Stimulated activated CD8-positive, alpha-beta memory T cell treated with anti-CD3 and anti-CD28 coated beads, Interleukin-7, amount 100 ng/mL, for 24 hours (primary cell): Measurements from ENCODE around the gene SPECC1.
A peak's percentile ranks its signal among the peaks of the same experiment; 100 is the strongest.
"Not testable (repeated sequence)": the region's sequence is repeated elsewhere in the genome, so short reads cannot be mapped to it uniquely, and the experiment has no call there.

Source experiments
- DNase-seq: peaks from one replicate; pipeline ENCODE4 v3.0.0-alpha.2; 2020; ENCODE audit warnings: low read depth

Gene SPECC1

DNA sequence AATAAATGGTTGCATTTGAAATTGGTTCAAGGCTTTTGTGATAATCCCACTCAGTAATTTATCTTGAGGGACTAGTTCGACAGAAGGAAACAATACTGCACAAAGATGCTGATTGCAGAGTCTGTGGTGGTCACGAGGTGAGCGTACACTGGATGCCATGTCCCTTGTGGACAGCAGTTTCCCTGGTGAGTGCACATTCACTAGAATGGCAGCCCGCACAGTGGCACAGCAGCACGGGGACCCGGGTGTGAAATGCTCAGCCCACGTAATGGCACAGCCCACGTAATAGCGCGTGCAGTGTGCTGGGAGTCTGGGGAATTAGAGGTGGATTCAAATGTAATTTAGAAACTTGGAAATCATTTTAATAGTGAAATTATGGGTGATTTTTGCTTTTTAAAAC is 304.1 kb downstream of the SPECC1 start:
- no peak for DNase-seq

DNA sequence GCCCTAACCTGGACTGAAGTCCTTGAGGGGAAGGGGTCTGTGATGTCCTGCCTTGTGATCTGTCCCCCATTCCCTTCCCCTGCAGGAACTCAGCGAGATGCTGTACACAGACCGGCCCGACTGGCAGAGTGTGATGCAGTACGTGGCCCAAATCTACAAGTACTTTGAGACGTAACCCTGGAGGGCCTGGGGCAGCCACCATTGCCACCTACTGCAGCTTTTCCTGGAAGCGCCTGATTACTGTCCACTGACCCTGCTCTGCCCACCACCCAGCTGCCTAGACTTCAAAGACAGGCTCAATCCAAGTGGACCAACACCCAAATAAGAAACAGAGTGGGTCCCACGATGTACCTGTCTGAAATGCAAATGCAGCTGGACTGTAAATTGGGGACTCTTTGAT is 304.7 kb downstream of the SPECC1 start:
- no peak for DNase-seq

DNA sequence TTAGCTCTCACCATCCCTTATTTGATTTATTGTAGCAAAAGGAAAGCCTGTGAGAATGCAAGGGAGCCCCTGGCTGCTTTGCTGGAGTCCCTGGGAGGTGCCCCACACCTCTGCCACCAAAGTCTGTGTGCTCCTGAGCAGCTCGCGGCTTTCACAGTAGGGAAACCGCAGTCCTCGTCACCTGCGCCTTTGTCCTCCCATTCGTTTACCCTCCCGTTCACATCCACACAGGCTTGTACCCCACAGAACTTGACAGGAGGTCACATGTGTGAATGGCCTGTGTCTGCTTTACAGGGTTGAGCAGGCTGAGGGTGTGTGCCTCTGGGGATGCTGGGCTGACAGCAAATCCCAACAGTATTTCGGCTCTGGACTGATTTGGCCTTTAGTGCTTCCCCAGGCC is 305.7 kb downstream of the SPECC1 start:
- DNase-seq = no peak

DNA sequence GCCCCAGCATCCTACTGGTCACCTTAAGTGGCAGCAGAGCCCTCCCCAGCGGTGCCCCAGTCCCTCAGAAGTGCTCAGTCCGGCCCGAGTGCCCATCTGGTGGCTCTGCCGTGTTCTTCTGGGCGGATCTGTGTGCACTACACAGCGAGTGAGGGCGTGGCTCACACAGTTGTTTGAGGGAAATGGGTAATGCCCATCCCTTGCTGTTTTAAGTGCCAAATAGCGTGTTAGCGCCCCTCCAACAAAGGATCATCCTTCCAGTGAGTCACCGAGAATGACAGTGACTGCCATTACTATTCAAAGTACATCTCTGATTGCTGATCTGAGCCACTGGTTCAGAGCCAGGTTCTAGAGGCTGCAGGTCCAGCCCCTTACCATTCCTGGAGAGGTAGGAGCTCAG is 306.2 kb downstream of the SPECC1 start:
- DNase-seq = no peak

DNA sequence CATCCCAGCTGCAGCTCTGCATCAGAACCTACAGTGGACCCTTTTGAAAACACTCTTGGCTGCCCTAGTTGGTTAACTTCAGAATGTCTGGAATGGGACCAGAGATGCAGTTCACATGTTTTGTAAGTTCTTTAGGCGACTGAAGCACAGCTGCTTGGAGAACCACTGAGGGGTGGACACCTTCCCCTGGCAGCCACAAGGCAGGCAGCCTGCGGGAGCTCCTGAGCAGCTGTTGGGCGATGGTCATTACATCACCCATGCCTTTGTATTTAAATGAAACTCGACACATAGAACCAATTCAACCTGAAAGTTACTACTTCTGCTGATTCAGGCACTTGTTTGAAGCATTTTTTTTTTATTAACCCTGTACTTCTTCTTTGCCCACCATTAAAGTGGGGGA is 306.7 kb downstream of the SPECC1 start:
- DNase-seq = no peak

DNA sequence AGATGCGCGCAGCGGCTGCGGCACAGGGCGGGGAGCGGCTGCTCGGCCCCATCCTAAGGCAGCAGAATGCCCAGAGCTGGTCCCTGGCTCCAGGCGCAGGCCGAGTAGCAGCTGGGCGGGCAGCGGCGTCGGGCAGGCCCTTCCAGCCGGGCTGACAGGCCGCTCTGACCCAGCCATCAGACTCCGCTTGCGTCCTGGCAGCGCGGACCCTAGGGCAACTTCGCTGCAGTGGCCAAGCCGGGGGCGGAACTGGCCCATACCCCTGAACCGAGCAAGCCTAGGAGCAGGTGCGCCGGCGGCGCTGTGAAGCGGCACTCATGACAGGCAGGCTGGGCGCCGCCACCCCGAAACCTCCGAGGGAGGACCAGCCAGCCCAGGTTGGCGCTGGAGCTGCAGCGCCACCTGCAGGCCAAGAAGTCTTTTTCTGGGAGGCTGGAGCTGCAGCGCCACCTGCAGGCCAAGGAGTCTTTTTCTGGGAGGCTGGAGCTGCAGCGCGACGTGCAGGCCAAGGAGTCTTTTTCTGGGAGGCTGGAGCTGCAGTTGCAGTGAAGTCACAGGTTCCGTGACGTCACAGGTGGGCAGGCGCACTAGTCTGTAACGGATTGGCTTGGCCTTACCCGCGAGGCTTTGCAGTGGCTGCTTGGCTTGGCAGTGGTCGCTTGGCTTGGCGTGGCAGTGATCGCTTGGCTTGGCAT is 311.5 kb downstream of the SPECC1 start:
- DNase-seq = peak; percentile 54

DNA sequence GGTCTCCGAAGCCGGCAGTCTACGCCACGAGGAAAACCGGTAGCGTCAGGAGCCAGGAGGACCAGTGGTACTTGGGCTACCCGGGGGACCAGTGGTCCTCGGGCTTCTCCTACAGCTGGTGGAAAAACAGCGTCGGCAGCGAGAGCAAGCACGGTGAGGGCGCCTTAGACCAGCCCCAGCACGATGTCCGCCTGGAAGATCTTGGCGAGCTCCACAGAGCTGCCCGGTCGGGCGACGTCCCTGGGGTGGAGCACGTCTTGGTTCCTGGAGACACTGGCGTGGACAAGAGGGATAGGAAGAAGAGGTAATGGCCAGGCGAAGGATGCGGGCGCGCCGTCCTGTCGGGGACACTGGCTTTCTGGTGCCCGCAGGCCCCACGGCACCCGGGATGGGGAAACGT is 312.2 kb downstream of the SPECC1 start:
- not testable (repeated sequence) for DNase-seq

DNA sequence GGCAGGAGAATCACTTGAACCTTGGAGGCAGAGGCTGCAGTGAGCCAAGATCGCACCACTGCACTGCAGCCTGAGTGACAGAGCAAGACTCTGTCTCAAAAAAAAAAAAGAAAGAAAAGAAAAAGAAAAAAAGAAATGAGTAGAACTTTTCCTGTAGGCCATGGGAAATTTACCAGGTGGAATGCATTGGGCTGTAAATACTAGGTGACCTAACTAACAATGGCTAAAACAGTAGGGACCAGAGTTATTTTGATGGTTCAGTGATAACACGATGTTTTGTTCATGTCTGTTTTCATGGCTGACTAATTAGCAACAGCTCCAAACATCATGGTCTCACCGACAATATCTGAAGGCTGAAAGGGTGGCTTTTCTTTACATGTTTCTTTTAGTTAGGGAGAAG is 318.6 kb downstream of the SPECC1 start:
- DNase-seq = not testable (repeated sequence)

DNA sequence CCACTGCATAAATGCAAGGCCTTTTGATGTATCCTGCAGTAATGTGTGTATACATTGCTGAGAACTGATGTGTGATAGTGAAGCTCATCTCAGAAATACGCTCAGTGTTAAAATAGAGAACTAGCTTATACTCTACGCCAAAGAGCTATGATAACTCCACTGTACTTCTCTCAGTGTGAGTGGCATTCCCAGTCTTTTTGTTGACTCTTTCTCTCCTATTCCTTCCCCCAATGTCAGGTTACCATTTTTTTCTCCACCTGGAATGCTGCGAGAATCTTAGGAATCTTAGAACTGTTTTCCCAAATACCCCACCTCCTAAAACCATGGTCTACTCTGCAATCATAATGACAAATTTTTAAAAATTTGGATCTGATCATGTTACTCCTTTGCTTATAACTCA is 342.2 kb downstream of the SPECC1 start:
- not testable (repeated sequence) for DNase-seq

DNA sequence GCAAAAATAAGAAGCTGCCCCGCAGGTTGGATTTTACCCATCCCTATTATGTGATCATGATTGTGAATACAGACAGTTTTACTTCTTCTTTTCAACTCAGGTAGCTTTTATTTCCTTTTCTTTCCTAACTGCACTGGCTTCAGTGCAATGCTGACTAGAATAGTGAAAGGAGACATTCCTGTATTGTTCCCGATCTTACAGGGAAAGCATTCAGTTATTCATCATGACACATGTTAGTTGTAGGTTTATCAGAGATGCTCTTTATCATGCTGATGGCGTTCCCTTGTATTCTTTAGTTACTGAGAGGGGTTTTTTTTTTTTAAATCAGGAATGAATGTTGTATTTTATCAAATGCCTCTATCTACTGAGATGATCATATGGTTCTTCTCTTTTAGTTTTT is 343.4 kb downstream of the SPECC1 start:
- DNase-seq = not testable (repeated sequence)

DNA sequence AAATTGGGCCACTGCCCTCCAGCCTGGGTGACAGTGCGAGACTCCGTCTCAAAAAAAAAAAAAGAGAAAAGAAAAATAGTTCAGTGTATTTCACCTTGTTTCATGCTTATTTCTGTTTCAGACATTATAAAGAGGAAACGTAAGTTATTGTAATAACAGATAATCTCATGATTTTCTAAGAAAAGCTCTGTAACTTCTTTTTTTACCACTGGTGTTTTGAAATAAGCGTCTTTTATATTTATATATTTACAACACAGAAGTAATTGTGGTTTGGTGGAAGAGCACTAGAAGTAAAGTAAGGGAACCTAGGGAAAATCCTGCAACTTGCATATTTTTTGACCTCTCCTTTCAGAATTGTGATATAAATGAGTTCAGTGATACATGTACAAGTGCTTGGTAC is 354.7 kb downstream of the SPECC1 start:
- DNase-seq = not testable (repeated sequence)
